WI38 (cell line): ENCODE results near the gene SERPINA1.
"Not testable (repeated sequence)": the region's sequence is repeated elsewhere in the genome, so short reads cannot be mapped to it uniquely, and the experiment has no call there.

ENCODE experiments used
- H3K4me3 ChIP-seq: 2 replicates; pipeline ENCODE4 v1.5.1; 2011; ENCODE audit warnings: low read depth, mild to moderate bottlenecking, control low read depth, low read length
- CTCF ChIP-seq: IDR thresholded peaks from 2 replicates; pipeline ENCODE4 v1.5.1; 2012; ENCODE audit warnings: low read depth, mild to moderate bottlenecking, control low read depth, low read length

The SERPINA1 gene

GRCh38 chr14:94412671-94413638 is 24.6 kb upstream of the SERPINA1 start:
- no peak overlapping the region for H3K4me3 ChIP-seq
- peak; percentile 50 for TF ChIP-seq CTCF

GRCh38 chr14:94411638-94412037 is 23.2 kb upstream of the SERPINA1 start:
- no peak overlapping the region for H3K4me3 ChIP-seq
- no peak for TF ChIP-seq CTCF

- H3K4me3 ChIP-seq: not testable (repeated sequence)
These were observed 21.0 kb upstream of the SERPINA1 start for GRCh38 chr14:94409430-94409829.

GRCh38 chr14:94408546-94409095 is 20.2 kb upstream of the SERPINA1 start:
- no peak for TF ChIP-seq CTCF
- no peak overlapping the region for H3K4me3 ChIP-seq

- TF ChIP-seq CTCF: no peak
- no peak overlapping the region for H3K4me3 ChIP-seq
These were observed 19.5 kb upstream of the SERPINA1 start for GRCh38 chr14:94407906-94408305.

- no peak for TF ChIP-seq CTCF
- H3K4me3 ChIP-seq: no peak overlapping the region
These were observed 18.5 kb upstream of the SERPINA1 start for GRCh38 chr14:94406910-94407309.

- no peak overlapping the region for H3K4me3 ChIP-seq
- no peak for TF ChIP-seq CTCF
These were observed 17.1 kb upstream of the SERPINA1 start for GRCh38 chr14:94405486-94405885.

GRCh38 chr14:94404561-94404960 is 16.2 kb upstream of the SERPINA1 start:
- H3K4me3 ChIP-seq: no peak overlapping the region
- TF ChIP-seq CTCF: no peak
